HG02943 (cell line): Measurements from ENCODE around the gene USP1.

ENCODE experiments used
- ATAC-seq: cut with Tn5 transposase; IDR thresholded peaks from one replicate; pipeline ENCODE4 v1.9.1; 2021; ENCODE audit warnings: mild to moderate bottlenecking, low read depth, moderate library complexity; ENCODE audit not compliant: unreplicated experiment

Gene USP1

GRCh38 chr1:62481681-62482080 is 44.8 kb downstream of the USP1 start:
- no peak for ATAC-seq

- ATAC-seq = no peak
Measured at GRCh38 chr1:62484824-62485468, 48.1 kb downstream of the USP1 start.

GRCh38 chr1:62487956-62488355 is 51.1 kb downstream of the USP1 start:
- no peak for ATAC-seq

GRCh38 chr1:62492521-62492920 is 55.7 kb downstream of the USP1 start:
- ATAC-seq = no peak

GRCh38 chr1:62493656-62494055 is 56.8 kb downstream of the USP1 start:
- no peak for ATAC-seq

- no peak for ATAC-seq
Measured at GRCh38 chr1:62494137-62494536, 57.3 kb downstream of the USP1 start.

GRCh38 chr1:62500210-62500609 is 63.4 kb downstream of the USP1 start:
- ATAC-seq = no peak
